HCT116 (cell line): Measurements from ENCODE around the gene MAVS. TPM values are rescaled to one million over a fixed set of nuclear protein-coding genes. Genes with fewer than 3 reads are reported as not detected.

Experiments
- ATAC-seq: fragments of 200-7000 bp; cut with Tn5 transposase; 2 replicates; pipeline ENCODE4 v1.9.1; 2020; ENCODE audit warnings: mild to moderate bottlenecking, moderate library complexity
- BruUV-seq: library from RNA; stranded (reverse); fragments of 400-500 nt; replicated peaks from 2 replicates; lab custom pipeline; 2021; lab: Mats Ljungman, UMichigan
- CTCF ChIA-PET: fragments of 300-600 bp; sonication (Branson Sonifier 250); formaldehyde crosslinking; loops from one replicate; lab custom pipeline; 2021; ENCODE audit warnings: antibody characterized with exemption; lab: Charles Lee
- POLR2A ChIA-PET: fragments of 300-600, 350-600 bp; sonication (Branson Sonifier 250); formaldehyde crosslinking; loops from one replicate; lab custom pipeline; 2021; ENCODE audit warnings: antibody characterized with exemption; lab: Charles Lee
- RAD21 ChIA-PET, 2 experiments: fragments of 300-600 bp; sonication (Branson Sonifier 250); formaldehyde crosslinking; loops; one replicate each; lab custom pipeline; 2023; ENCODE audit warnings: low total read pairs in 2 of 2; ENCODE audit not compliant: uncharacterized antibody in 2 of 2, unreplicated experiment in 2 of 2, low non-redundant PET in 1 of 2; lab: Charles Lee
- DNase-seq: peaks from one replicate; pipeline ENCODE4 v3.0.0-alpha.2; 2010; ENCODE audit warnings: low read depth, low spot score
- H2AFZ ChIP-seq: fragments of 200-600 bp; shearing (Covaris generic), sonication (generic); 2 replicates; pipeline ENCODE4 v1.6.1; 2017; ENCODE audit warnings: low read depth, mixed run types, mixed read lengths, antibody characterized with exemption, low read length; ENCODE audit not compliant: poor library complexity, severe bottlenecking
- H3K27ac ChIP-seq: 2 replicates; pipeline ENCODE4 v1.5.1; 2012; ENCODE audit warnings: low read depth, low read length
- H3K27me3 ChIP-seq: fragments of 200-600 bp; sonication (generic); 2 replicates; pipeline ENCODE4 v1.6.1; 2016; ENCODE audit warnings: mixed run types, low read length, mixed read lengths; ENCODE audit not compliant: insufficient read depth
- H3K36me3 ChIP-seq, 2 experiments: fragments of 200-500 bp in 1 of 2; fragments of 200-600 bp in 1 of 2; sonication (Bioruptor generic) in 1 of 2; sonication (generic) in 1 of 2; 2 replicates each; pipeline versions ENCODE4 v1.5.1 to v1.6.1; 2014 to 2016; ENCODE audit warnings: low read length in 2 of 2, inconsistent platforms in 1 of 2, mixed read lengths in 1 of 2, mixed run types in 1 of 2; ENCODE audit not compliant: insufficient read depth in 2 of 2, control insufficient read depth in 1 of 2
- H3K4me1 ChIP-seq, 2 experiments: fragments of 200-600 bp in 1 of 2; sonication (generic) in 1 of 2; 2 replicates each; pipeline versions ENCODE4 v1.5.1 to v1.6.1; 2012 to 2017; ENCODE audit warnings: low read length in 2 of 2, inconsistent platforms in 1 of 2, mild to moderate bottlenecking in 1 of 2, mixed read lengths in 1 of 2, mixed run types in 1 of 2, moderate library complexity in 1 of 2; ENCODE audit not compliant: insufficient read depth in 2 of 2, control insufficient read depth in 1 of 2
- H3K4me2 ChIP-seq: fragments of 200-600 bp; sonication (generic); 2 replicates; pipeline ENCODE4 v1.6.1; 2017; ENCODE audit warnings: mixed run types, low read length, mixed read lengths
- H3K4me3 ChIP-seq, 2 experiments: fragments of 200-600 bp in 1 of 2; sonication (generic) in 1 of 2; replicated peaks in 1 of 2; 2 replicates each; pipeline ENCODE4 v1.5.1; 2011 to 2016; ENCODE audit warnings: low read length in 2 of 2, control low read depth in 1 of 2, low read depth in 1 of 2, mild to moderate bottlenecking in 1 of 2, mixed read lengths in 1 of 2, mixed run types in 1 of 2
- H3K79me2 ChIP-seq: fragments of 200-600 bp; sonication (generic); 2 replicates; pipeline ENCODE4 v1.6.1; 2017; ENCODE audit warnings: mild to moderate bottlenecking, mixed run types, low read length, moderate library complexity, mixed read lengths; ENCODE audit not compliant: insufficient read depth
- H3K9ac ChIP-seq: fragments of 200-600 bp; sonication (generic); 2 replicates; pipeline ENCODE4 v1.6.1; 2016; ENCODE audit warnings: low read length, mixed read lengths
- H3K9me2 ChIP-seq: fragments of 200-600 bp; sonication (generic), shearing (Covaris generic); 2 replicates; pipeline ENCODE4 v1.6.1; 2017; ENCODE audit warnings: mixed run types, mild to moderate bottlenecking, moderate library complexity; ENCODE audit not compliant: insufficient read depth
- H3K9me3 ChIP-seq, 2 experiments: fragments of 200-500 bp in 1 of 2; fragments of 200-600 bp in 1 of 2; sonication (Bioruptor generic) in 1 of 2; sonication (generic) in 1 of 2; 2 replicates each; pipeline ENCODE4 v1.6.1; 2014 to 2017; ENCODE audit warnings: low read length in 2 of 2, mixed read lengths in 2 of 2, inconsistent platforms in 1 of 2, low read depth in 1 of 2, mild to moderate bottlenecking in 1 of 2, mixed run types in 1 of 2, moderate library complexity in 1 of 2; ENCODE audit not compliant: control insufficient read depth in 1 of 2, insufficient read depth in 1 of 2
- H4K20me1 ChIP-seq: fragments of 200-600 bp; sonication (generic), shearing (Covaris generic); 2 replicates; pipeline ENCODE4 v1.6.1; 2017; ENCODE audit warnings: mixed run types, mild to moderate bottlenecking, moderate library complexity; ENCODE audit not compliant: insufficient read depth
- CEBPB ChIP-seq: IDR thresholded peaks from 2 replicates; pipeline ENCODE4 v1.6.1; 2012; ENCODE audit warnings: low read depth
- ELF1 ChIP-seq: IDR thresholded peaks from 2 replicates; pipeline ENCODE4 v1.6.1; 2012; ENCODE audit warnings: low read depth, borderline replicate concordance
- EZH2phosphoT487 ChIP-seq: fragments of 200-600 bp; IDR thresholded peaks from 2 replicates; pipeline ENCODE4 v1.6.1; 2018; ENCODE audit warnings: antibody characterized with exemption, borderline replicate concordance
- JUND ChIP-seq: IDR thresholded peaks from 2 replicates; pipeline ENCODE4 v1.6.1; 2012
- POLR2A ChIP-seq: IDR thresholded peaks from 2 replicates; pipeline ENCODE4 v1.7.0; 2011; ENCODE audit warnings: borderline replicate concordance; ENCODE audit not compliant: insufficient read depth, insufficient read length; ENCODE audit errors: extremely low read depth
- POLR2AphosphoS5 ChIP-seq: IDR thresholded peaks from 2 replicates; pipeline ENCODE4 v1.6.1; 2011; ENCODE audit warnings: mild to moderate bottlenecking, low read depth, low read length, moderate library complexity
- RAD21 ChIP-seq: IDR thresholded peaks from 2 replicates; pipeline ENCODE4 v1.6.1; 2012; ENCODE audit warnings: low read depth, mild to moderate bottlenecking
- SIN3A ChIP-seq: IDR thresholded peaks from 2 replicates; pipeline ENCODE4 v1.6.1; 2012; ENCODE audit warnings: low read depth
- SRF ChIP-seq: IDR thresholded peaks from 2 replicates; pipeline ENCODE4 v1.6.1; 2012; ENCODE audit warnings: low read depth
- TCF7L2 ChIP-seq: IDR thresholded peaks from 2 replicates; pipeline ENCODE4 v1.7.0; 2011; ENCODE audit warnings: borderline replicate concordance, inconsistent platforms; ENCODE audit not compliant: insufficient read depth, insufficient read length; ENCODE audit errors: extremely low read depth
- ZBTB33 ChIP-seq: IDR thresholded peaks from 2 replicates; pipeline ENCODE4 v1.6.1; 2011; ENCODE audit warnings: mild to moderate bottlenecking, low read length, moderate library complexity; ENCODE audit not compliant: insufficient replicate concordance; ENCODE audit errors: extremely low read depth
- ZFX ChIP-seq: fragments of 450-650 bp; IDR thresholded peaks from 2 replicates; pipeline ENCODE4 v1.6.1; 2017
- intact Hi-C: fragments of 100-400 bp; cut with micrococcal nuclease; formaldehyde crosslinking; loops from 2 replicates; pipeline ENCODE4 v1.10.0; 2022
- total RNA-seq: library from RNA; stranded (reverse); gene quantifications from one replicate; pipeline ENCODE4 v1.2.1, GENCODE V29; 2021; ENCODE audit not compliant: unreplicated experiment
- TF ChIP-seq, protein P1 (sequence below): IDR thresholded peaks from 2 replicates; pipeline ENCODE4 v1.6.1; 2012
- TF ChIP-seq, protein P2 (sequence below): IDR thresholded peaks from 2 replicates; pipeline ENCODE4 v1.6.1; 2012

Gene MAVS
- total RNA-seq, 1 experiment from 2014 or later: 60.1 TPM

- H2AFZ ChIP-seq: no peak overlapping the region
- DNase-seq (no peak), ATAC-seq (no peak)
- no TSS peak for BruUV-seq
- RAD21 ChIA-PET: no interaction called here
- peak overlapping the region; percentile 94 for H3K4me2 ChIP-seq
- H3K9ac ChIP-seq: peak overlapping the region; percentile 95
- H3K36me3 ChIP-seq: peaks cover 32 to 56% of the 10 kb centered on the region in 2 experiments
- no peaks in the 10 kb centered on the region for H3K9me2 ChIP-seq
- POLR2A ChIA-PET: interaction anchor here (2.7 kb wide), 1 partner anchor 15 kb away, joined by 13 read pairs; no protein-coding TSS in a partner anchor
- H3K9me3 ChIP-seq: no peaks in the 10 kb centered on the region
- H3K27me3 ChIP-seq: no peaks in the 10 kb centered on the region
- intact Hi-C loops: no loop called here
- H3K79me2 ChIP-seq: peaks cover 67% of the 10 kb centered on the region
- H3K4me1 ChIP-seq: peaks cover 25 to 66% of the 10 kb centered on the region in 2 experiments
- TF ChIP-seq POLR2A (no peak), EZH2phosphoT487 (no peak), ZFX (no peak), SIN3A (no peak), JUND (no peak), ZBTB33 (no peak), TCF7L2 (no peak), SRF (no peak), CEBPB (no peak), ELF1 (no peak), RAD21 (no peak), POLR2AphosphoS5 (no peak)
- TF ChIP-seq, protein P1, sequence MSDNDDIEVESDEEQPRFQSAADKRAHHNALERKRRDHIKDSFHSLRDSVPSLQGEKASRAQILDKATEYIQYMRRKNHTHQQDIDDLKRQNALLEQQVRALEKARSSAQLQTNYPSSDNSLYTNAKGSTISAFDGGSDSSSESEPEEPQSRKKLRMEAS: no peak
- TF ChIP-seq, protein P2, sequence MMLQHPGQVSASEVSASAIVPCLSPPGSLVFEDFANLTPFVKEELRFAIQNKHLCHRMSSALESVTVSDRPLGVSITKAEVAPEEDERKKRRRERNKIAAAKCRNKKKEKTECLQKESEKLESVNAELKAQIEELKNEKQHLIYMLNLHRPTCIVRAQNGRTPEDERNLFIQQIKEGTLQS: no peak
- no peaks in the 10 kb centered on the region for H4K20me1 ChIP-seq
- CTCF ChIA-PET: no interaction called here
- no peak overlapping the region for H3K4me3 ChIP-seq
- peak overlapping the region; percentile 97 for H3K27ac ChIP-seq
These were observed 47.8 kb upstream of the MAVS start for GRCh38 chr20:3798908-3799248.
